ENCODE data around the gene PHLPP1.

DNA sequence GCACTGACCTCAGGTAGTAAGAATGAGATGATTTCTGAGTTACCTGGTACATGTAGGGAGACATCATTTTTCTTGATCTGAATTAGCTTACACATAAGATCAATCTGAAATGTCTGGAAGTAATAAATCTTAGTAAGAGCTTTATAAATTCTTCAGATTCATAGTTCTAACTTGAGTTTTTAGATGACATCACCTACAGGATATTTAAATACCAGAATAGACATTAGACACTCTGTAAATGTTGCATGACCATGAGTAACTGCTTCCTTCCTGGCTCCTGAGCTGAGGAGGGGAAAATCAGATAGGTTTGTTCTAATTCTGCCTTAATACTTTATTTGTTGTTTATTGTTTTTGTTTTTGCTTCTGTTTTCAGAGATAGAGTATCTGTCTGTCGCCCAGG lies 181.8 kb downstream of the PHLPP1 start:
- TF ChIP-seq, protein P1, sequence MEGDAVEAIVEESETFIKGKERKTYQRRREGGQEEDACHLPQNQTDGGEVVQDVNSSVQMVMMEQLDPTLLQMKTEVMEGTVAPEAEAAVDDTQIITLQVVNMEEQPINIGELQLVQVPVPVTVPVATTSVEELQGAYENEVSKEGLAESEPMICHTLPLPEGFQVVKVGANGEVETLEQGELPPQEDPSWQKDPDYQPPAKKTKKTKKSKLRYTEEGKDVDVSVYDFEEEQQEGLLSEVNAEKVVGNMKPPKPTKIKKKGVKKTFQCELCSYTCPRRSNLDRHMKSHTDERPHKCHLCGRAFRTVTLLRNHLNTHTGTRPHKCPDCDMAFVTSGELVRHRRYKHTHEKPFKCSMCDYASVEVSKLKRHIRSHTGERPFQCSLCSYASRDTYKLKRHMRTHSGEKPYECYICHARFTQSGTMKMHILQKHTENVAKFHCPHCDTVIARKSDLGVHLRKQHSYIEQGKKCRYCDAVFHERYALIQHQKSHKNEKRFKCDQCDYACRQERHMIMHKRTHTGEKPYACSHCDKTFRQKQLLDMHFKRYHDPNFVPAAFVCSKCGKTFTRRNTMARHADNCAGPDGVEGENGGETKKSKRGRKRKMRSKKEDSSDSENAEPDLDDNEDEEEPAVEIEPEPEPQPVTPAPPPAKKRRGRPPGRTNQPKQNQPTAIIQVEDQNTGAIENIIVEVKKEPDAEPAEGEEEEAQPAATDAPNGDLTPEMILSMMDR (IDR thresholded peaks at IDR 0.05 in 8 of 11, conservative IDR thresholded peaks at IDR 0.05 in 3 of 11) = no peak
- no peak for TF ChIP-seq POLR2AphosphoS5 (IDR thresholded peaks at IDR 0.05)
- TF ChIP-seq POLR2A (IDR thresholded peaks at IDR 0.05) = no peak

Measured in spleen (tissue), 7 donors.